ENCODE data around the gene OPRL1.

DNA sequence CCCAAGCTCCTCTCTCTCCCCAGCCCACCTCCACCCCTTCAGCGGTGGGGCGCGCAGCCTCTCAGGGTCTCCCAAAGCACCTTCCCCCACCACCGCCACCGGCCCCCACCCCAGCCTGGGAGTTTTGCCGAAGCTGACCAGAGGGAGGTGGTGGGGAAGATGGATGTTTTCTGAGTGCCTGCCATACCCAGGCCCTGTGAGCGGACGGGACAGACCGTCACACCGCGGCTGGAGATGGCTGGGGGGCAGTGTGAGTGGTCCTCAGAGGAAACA lies 38.2 kb upstream of the OPRL1 start:
- TF ChIP-seq, protein P1, sequence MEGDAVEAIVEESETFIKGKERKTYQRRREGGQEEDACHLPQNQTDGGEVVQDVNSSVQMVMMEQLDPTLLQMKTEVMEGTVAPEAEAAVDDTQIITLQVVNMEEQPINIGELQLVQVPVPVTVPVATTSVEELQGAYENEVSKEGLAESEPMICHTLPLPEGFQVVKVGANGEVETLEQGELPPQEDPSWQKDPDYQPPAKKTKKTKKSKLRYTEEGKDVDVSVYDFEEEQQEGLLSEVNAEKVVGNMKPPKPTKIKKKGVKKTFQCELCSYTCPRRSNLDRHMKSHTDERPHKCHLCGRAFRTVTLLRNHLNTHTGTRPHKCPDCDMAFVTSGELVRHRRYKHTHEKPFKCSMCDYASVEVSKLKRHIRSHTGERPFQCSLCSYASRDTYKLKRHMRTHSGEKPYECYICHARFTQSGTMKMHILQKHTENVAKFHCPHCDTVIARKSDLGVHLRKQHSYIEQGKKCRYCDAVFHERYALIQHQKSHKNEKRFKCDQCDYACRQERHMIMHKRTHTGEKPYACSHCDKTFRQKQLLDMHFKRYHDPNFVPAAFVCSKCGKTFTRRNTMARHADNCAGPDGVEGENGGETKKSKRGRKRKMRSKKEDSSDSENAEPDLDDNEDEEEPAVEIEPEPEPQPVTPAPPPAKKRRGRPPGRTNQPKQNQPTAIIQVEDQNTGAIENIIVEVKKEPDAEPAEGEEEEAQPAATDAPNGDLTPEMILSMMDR (IDR thresholded peaks at IDR 0.05), result no peak
- TF ChIP-seq POLR2A (IDR thresholded peaks at IDR 0.05) (no peak), EP300 (IDR thresholded peaks at IDR 0.05) (no peak)

All from tibial nerve (tissue), 4 donors.